IMR-90 (cell line): ENCODE results near the gene MAGI1. TPM values are rescaled to one million over a fixed set of nuclear protein-coding genes. Genes with fewer than 3 reads are reported as not detected.

ENCODE experiments used
- ATAC-seq: fragments of 200-7000 bp; cut with Tn5 transposase; 2 replicates; pipeline ENCODE4 v1.9.1; 2020; ENCODE audit warnings: low read depth, mild to moderate bottlenecking, moderate library complexity
- BruUV-seq: library from RNA; stranded (reverse); fragments of 400-500 nt; replicated peaks from 2 replicates; lab custom pipeline; 2021; lab: Mats Ljungman, UMichigan
- CTCF ChIA-PET: fragments of 300-600 bp; formaldehyde crosslinking; extraction: SDS; loops from one replicate; lab custom pipeline; 2021; ENCODE audit warnings: antibody characterized with exemption; lab: Yijun Ruan, JAX
- POLR2A ChIA-PET: fragments of 300-600 bp; sonication (Branson Sonifier 250); formaldehyde crosslinking; loops from one replicate; lab custom pipeline; 2022; ENCODE audit warnings: antibody characterized with exemption; ENCODE audit not compliant: unreplicated experiment; lab: Charles Lee
- DNase-seq: peaks from one replicate; pipeline ENCODE4 v3.0.0; 2013
- H2AFZ ChIP-seq: replicated peaks from 2 replicates; pipeline ENCODE3; 2013; ENCODE audit warnings: low read length, mild to moderate bottlenecking; ENCODE audit not compliant: poor library complexity
- H2AK5ac ChIP-seq: 2 replicates; pipeline ENCODE4 v1.6.1; 2013; ENCODE audit warnings: low read depth, low read length, inconsistent platforms
- H2AK9ac ChIP-seq: replicated peaks from 2 replicates; pipeline ENCODE3; 2013; ENCODE audit warnings: mild to moderate bottlenecking, low read depth, low read length, moderate library complexity; ENCODE audit not compliant: poor library complexity
- H2BK120ac ChIP-seq: 2 replicates; pipeline ENCODE4 v1.6.1; 2013; ENCODE audit warnings: low read depth, low read length, inconsistent platforms
- H2BK15ac ChIP-seq: 3 replicates; pipeline ENCODE4 v1.6.1; 2013; ENCODE audit warnings: low read depth, low read length, inconsistent platforms
- H2BK20ac ChIP-seq: 2 replicates; pipeline ENCODE4 v1.6.1; 2013; ENCODE audit warnings: low read depth, mild to moderate bottlenecking, inconsistent platforms, low read length, moderate library complexity
- H2BK5ac ChIP-seq: 2 replicates; pipeline ENCODE4 v1.6.1; 2013; ENCODE audit warnings: mild to moderate bottlenecking, low read depth, low read length, inconsistent platforms; ENCODE audit not compliant: poor library complexity, severe bottlenecking
- H3K14ac ChIP-seq: replicated peaks from 2 replicates; pipeline ENCODE4 v1.6.1; 2013; ENCODE audit warnings: low read depth, low read length, inconsistent platforms
- H3K18ac ChIP-seq: 2 replicates; pipeline ENCODE4 v1.6.1; 2013; ENCODE audit warnings: low read depth, low read length, control low read depth
- H3K23ac ChIP-seq: 2 replicates; pipeline ENCODE4 v1.6.1; 2013; ENCODE audit warnings: low read depth, low read length, inconsistent platforms
- H3K27ac ChIP-seq: 2 replicates; pipeline ENCODE4 v1.5.1; 2013; ENCODE audit warnings: mild to moderate bottlenecking, control low read depth, low read length; ENCODE audit not compliant: insufficient read depth
- H3K27me3 ChIP-seq: 2 replicates; pipeline ENCODE4 v1.6.1; 2013; ENCODE audit warnings: low read length; ENCODE audit not compliant: control insufficient read depth, insufficient read depth
- H3K36me3 ChIP-seq: 2 replicates; pipeline ENCODE4 v1.6.1; 2013; ENCODE audit warnings: low read length, mixed read lengths; ENCODE audit not compliant: control insufficient read depth, insufficient read depth
- H3K4ac ChIP-seq: 2 replicates; pipeline ENCODE4 v1.6.1; 2013; ENCODE audit warnings: low read depth, low read length, inconsistent platforms
- H3K4me1 ChIP-seq: 2 replicates; pipeline ENCODE4 v1.6.1; 2013; ENCODE audit warnings: low read length, mixed read lengths; ENCODE audit not compliant: control insufficient read depth, insufficient read depth
- H3K4me2 ChIP-seq: 2 replicates; pipeline ENCODE4 v1.6.1; 2013; ENCODE audit warnings: low read depth, mild to moderate bottlenecking, control low read depth, low read length, moderate library complexity
- H3K4me3 ChIP-seq: 2 replicates; pipeline ENCODE4 v1.5.1; 2013; ENCODE audit warnings: low read depth, mild to moderate bottlenecking, control low read depth, low read length, moderate library complexity; ENCODE audit not compliant: insufficient read depth
- H3K56ac ChIP-seq: 2 replicates; pipeline ENCODE4 v1.6.1; 2013; ENCODE audit warnings: low read length, inconsistent platforms; ENCODE audit not compliant: insufficient read depth; ENCODE audit errors: extremely low read depth
- H3K79me1 ChIP-seq, 2 experiments: 2 replicates each; pipeline ENCODE4 v1.6.1; 2013; ENCODE audit warnings: low read length in 2 of 2, inconsistent platforms in 1 of 2, low read depth in 1 of 2
- H3K9ac ChIP-seq: 2 replicates; pipeline ENCODE4 v1.6.1; 2013; ENCODE audit warnings: low read depth, low read length, control low read depth
- H3K9me1 ChIP-seq: 2 replicates; pipeline ENCODE4 v1.6.1; 2013; ENCODE audit warnings: low read length, inconsistent platforms; ENCODE audit not compliant: insufficient read depth
- H3K9me3 ChIP-seq: 2 replicates; pipeline ENCODE4 v1.6.1; 2013; ENCODE audit warnings: low read length; ENCODE audit not compliant: control insufficient read depth, insufficient read depth
- H4K20me1 ChIP-seq: 2 replicates; pipeline ENCODE4 v1.6.1; 2013; ENCODE audit warnings: low read length, inconsistent platforms; ENCODE audit not compliant: insufficient read depth
- H4K5ac ChIP-seq: 2 replicates; pipeline ENCODE4 v1.6.1; 2013; ENCODE audit warnings: mild to moderate bottlenecking, low read depth, low read length, control low read depth
- H4K8ac ChIP-seq, 2 experiments: 2 replicates each; pipeline ENCODE4 v1.6.1; 2013; ENCODE audit warnings: low read depth in 2 of 2, low read length in 2 of 2, control low read depth in 1 of 2, inconsistent platforms in 1 of 2
- H4K91ac ChIP-seq: 2 replicates; pipeline ENCODE4 v1.6.1; 2013; ENCODE audit warnings: low read depth, low read length, inconsistent platforms; ENCODE audit not compliant: insufficient read depth
- RAD21 ChIP-seq: IDR thresholded peaks from 2 replicates; pipeline ENCODE4 v1.6.1; 2012; ENCODE audit warnings: low read length, improper control_type of control experiment
- dilution Hi-C: fragments of 300-500 bp; cut with HindIII; formaldehyde crosslinking; loops from one replicate; pipeline ENCODE4 v1.14.3; 2018; ENCODE audit warnings: low sequenced_read_pairs; ENCODE audit not compliant: unreplicated experiment
- in situ Hi-C: fragments of 300-500 bp; cut with MboI; formaldehyde crosslinking; loops from 3 replicates; pipeline ENCODE4 v1.14.3; 2019; ENCODE audit warnings: low sequenced_read_pairs, inconsistent platforms, mixed read lengths
- intact Hi-C: fragments of 100-400 bp; cut with micrococcal nuclease; formaldehyde crosslinking; loops from 2 replicates; pipeline ENCODE4 v1.10.0; 2022
- polyA plus RNA-seq, 3 experiments: library from polyadenylated mRNA; depleted of rRNA; stranded (reverse); fragments of >200 nt; gene quantifications; 2 replicates each; pipeline ENCODE4 v1.2.3, GENCODE V29; 2012; ENCODE audit warnings: low replicate concordance in 1 of 3
- total RNA-seq: library from RNA; depleted of rRNA; stranded (reverse); fragments of >200 nt; gene quantifications from 2 replicates; pipeline ENCODE4 v1.2.3, GENCODE V29; 2012

MAGI1 gene
- total and polyA plus RNA-seq, 2 of the 4 experiments (the other 2 are of a cell fraction) = 14.5 to 24.2 TPM

DNA sequence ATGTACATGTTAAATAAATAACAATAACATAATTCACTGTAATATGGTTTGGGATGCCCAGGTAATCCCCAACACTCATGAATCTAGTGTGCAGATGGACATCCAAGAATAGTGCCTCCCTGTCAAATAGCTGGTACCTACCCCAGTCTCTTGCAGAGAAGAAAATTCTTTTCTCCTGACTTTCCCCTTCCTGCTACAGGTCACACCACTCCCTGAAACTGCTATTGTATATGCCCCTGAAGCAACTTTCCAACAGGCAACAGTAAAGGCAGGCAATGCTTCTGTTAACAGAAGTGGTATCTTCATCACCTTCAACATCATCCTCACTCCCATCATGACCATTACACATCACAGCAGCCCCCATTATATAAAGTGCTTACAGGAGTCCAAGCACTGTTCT is 431.6 kb downstream of the MAGI1 start:
- H4K20me1 ChIP-seq = peaks cover 6% of the 10 kb centered on the region; the same call in 1 of the 2 replicates
- no peak overlapping the region for H2BK15ac ChIP-seq
- no peak overlapping the region for H3K18ac ChIP-seq
- no peaks in the 10 kb centered on the region for H3K27me3 ChIP-seq
- H3K4me1 ChIP-seq = 0 out of 2 replicates have a peak, but pooled peaks cover 2% of the 10 kb centered on the region
- H3K79me1 ChIP-seq = peaks cover 10 to 33% of the 10 kb centered on the region in 2 experiments; a peak in 3 of 4 replicates
- no peak for ATAC-seq
- no peak overlapping the region for H2BK20ac ChIP-seq
- dilution Hi-C loops (no loop called here), intact Hi-C loops (no loop called here), in situ Hi-C loops (no loop called here)
- no peak overlapping the region for H2AK5ac ChIP-seq
- no peak overlapping the region for H2BK120ac ChIP-seq
- BruUV-seq = no TSS peak
- no peak overlapping the region for H2AK9ac ChIP-seq
- H3K56ac ChIP-seq = no peak overlapping the region
- H3K4me3 ChIP-seq = no peak overlapping the region
- no peak overlapping the region for H4K91ac ChIP-seq
- H3K4ac ChIP-seq = no peak overlapping the region
- H3K9me3 ChIP-seq = no peaks in the 10 kb centered on the region
- no peak overlapping the region for H3K14ac ChIP-seq
- no peak overlapping the region for H2AFZ ChIP-seq
- no peaks in the 10 kb centered on the region for H3K36me3 ChIP-seq
- no peak overlapping the region for H2BK5ac ChIP-seq
- no peak overlapping the region for H3K4me2 ChIP-seq
- ChIA-PET CTCF (no interaction called here), POLR2A (no interaction called here)
- TF ChIP-seq RAD21 = no peak
- H4K5ac ChIP-seq = no peak overlapping the region
- H3K27ac ChIP-seq = no peak overlapping the region
- no peak overlapping the region for H4K8ac ChIP-seq
- no peak overlapping the region for H3K23ac ChIP-seq
- DNase-seq = no peak
- peaks cover 4% of the 10 kb centered on the region; the same call in 1 of the 2 replicates for H3K9me1 ChIP-seq
- no peak overlapping the region for H3K9ac ChIP-seq
